ENCODE data around the gene TTLL9. TPM values are rescaled to one million over a fixed set of nuclear protein-coding genes. Genes with fewer than 3 reads are reported as not detected.

The TTLL9 gene
- total RNA-seq, 1 donor from 2014 or later, result 3.4 TPM

DNA sequence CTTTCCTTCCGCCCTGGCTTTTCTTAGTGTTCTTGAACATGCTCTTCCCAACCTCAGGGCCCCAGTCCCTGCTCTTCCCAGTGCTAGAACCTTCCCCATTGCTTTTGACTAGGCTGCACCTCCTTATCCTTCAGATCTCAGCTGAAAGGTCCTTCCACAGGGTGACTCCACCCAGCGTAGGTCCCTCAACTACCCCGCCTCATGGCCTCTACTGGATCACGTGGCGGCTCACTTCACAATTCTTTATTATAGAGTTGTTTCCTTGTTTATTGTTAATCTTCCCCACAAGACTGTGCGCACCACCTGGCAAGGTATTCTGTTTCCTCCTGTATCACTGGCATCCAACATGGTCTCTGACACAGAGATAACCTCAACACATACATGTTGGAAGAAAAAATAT, 31.2 kb downstream of the TTLL9 start:
- TF ChIP-seq, protein P1, sequence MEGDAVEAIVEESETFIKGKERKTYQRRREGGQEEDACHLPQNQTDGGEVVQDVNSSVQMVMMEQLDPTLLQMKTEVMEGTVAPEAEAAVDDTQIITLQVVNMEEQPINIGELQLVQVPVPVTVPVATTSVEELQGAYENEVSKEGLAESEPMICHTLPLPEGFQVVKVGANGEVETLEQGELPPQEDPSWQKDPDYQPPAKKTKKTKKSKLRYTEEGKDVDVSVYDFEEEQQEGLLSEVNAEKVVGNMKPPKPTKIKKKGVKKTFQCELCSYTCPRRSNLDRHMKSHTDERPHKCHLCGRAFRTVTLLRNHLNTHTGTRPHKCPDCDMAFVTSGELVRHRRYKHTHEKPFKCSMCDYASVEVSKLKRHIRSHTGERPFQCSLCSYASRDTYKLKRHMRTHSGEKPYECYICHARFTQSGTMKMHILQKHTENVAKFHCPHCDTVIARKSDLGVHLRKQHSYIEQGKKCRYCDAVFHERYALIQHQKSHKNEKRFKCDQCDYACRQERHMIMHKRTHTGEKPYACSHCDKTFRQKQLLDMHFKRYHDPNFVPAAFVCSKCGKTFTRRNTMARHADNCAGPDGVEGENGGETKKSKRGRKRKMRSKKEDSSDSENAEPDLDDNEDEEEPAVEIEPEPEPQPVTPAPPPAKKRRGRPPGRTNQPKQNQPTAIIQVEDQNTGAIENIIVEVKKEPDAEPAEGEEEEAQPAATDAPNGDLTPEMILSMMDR (conservative IDR thresholded peaks at IDR 0.05), result no peak
- H3K4me1 Mint-ChIP-seq (ENCODE audit: unreplicated experiment), result no peaks in the 10 kb centered on the region
- H3K9me3 Mint-ChIP-seq, result no peaks in the 10 kb centered on the region
- no peaks in the 10 kb centered on the region for H3K36me3 Mint-ChIP-seq
- peaks cover 13% of the 10 kb centered on the region for H3K27me3 Mint-ChIP-seq
- H3K4me3 Mint-ChIP-seq, result no peak overlapping the region
- no peak for DNase-seq (ENCODE audit: extremely low spot score, unreplicated experiment)
- no peak overlapping the region for H3K27ac Mint-ChIP-seq

DNA sequence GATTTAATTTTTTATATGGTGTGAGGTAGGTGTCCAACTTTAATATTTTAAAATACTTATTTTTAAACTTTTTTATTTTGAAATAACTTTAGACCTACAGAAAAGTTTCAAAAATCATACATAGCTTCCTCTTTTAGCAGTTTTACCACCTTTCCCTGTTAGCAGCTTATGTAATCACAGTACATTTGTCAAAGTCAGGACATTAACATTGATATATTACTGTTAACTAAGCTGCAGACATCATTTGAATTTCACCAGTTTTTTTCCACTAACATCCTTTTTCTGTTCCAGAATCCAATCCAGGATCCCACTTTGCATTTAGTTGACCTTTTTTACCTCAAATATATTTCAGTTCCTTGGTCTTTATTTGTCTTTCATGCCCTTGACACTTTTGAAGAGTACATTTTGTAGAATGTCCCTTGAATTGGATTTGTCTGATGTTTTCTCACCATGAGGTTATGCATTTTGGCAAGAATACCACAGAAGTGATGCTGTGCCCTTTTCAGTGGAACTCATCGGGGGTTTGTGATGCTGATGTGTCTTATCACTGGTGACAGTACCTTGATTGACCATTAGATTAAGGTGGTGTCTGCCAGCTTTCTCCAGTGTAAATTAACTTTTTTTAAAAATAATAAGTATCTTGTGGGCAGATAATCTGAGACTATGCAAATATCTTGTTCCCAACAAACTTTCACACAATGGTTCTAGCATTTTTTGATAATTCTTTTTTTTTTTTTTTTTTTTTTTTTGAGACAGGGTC, 33.4 kb downstream of the TTLL9 start:
- no peak overlapping the region for H3K27ac Mint-ChIP-seq
- no peak for DNase-seq (ENCODE audit: extremely low spot score, unreplicated experiment)
- H3K4me3 Mint-ChIP-seq, result no peak overlapping the region
- H3K4me1 Mint-ChIP-seq (ENCODE audit: unreplicated experiment), result no peaks in the 10 kb centered on the region
- no peaks in the 10 kb centered on the region for H3K36me3 Mint-ChIP-seq
- TF ChIP-seq, protein P1 (conservative IDR thresholded peaks at IDR 0.05), result peak; percentile 44
- no peaks in the 10 kb centered on the region for H3K9me3 Mint-ChIP-seq
- peaks cover 9% of the 10 kb centered on the region for H3K27me3 Mint-ChIP-seq

GRCh38 chr20:31906001-31906400, 35.6 kb downstream of the TTLL9 start:
- Mint-ChIP-seq H3K27me3 (no peaks in the 10 kb centered on the region), H3K9me3 (no peaks in the 10 kb centered on the region), H3K4me3 (no peak overlapping the region), H3K4me1 (ENCODE audit: unreplicated experiment) (no peaks in the 10 kb centered on the region), H3K36me3 (no peaks in the 10 kb centered on the region), H3K27ac (no peak overlapping the region)
- TF ChIP-seq, protein P1 (conservative IDR thresholded peaks at IDR 0.05), result no peak
- DNase-seq (ENCODE audit: extremely low spot score, unreplicated experiment), result no peak

GRCh38 chr20:31907046-31907445, 36.6 kb downstream of the TTLL9 start:
- no peak overlapping the region for H3K27ac Mint-ChIP-seq
- H3K9me3 Mint-ChIP-seq, result no peaks in the 10 kb centered on the region

GRCh38 chr20:31908016-31908415, 37.6 kb downstream of the TTLL9 start:
- Mint-ChIP-seq H3K27me3 (no peaks in the 10 kb centered on the region), H3K9me3 (no peaks in the 10 kb centered on the region), H3K4me1 (ENCODE audit: unreplicated experiment) (no peaks in the 10 kb centered on the region), H3K4me3 (no peak overlapping the region), H3K27ac (no peak overlapping the region), H3K36me3 (no peaks in the 10 kb centered on the region)
- no peak for DNase-seq (ENCODE audit: extremely low spot score, unreplicated experiment)
- TF ChIP-seq, protein P1 (conservative IDR thresholded peaks at IDR 0.05), result no peak

More at GRCh38 chr20:31907046-31907445, 36.6 kb downstream of the TTLL9 start:
- DNase-seq (ENCODE audit: extremely low spot score, unreplicated experiment), result no peak
- Mint-ChIP-seq H3K27me3 (no peaks in the 10 kb centered on the region), H3K36me3 (no peaks in the 10 kb centered on the region), H3K4me3 (no peak overlapping the region), H3K4me1 (ENCODE audit: unreplicated experiment) (no peaks in the 10 kb centered on the region)
- TF ChIP-seq, protein P1 (conservative IDR thresholded peaks at IDR 0.05), result no peak
